NCI-H2171 treated with DMSO at 0.1 percent for 48 hours (cell line): ENCODE results near the gene TGFB1I1.
"Not testable (repeated sequence)": the region's sequence is repeated elsewhere in the genome, so short reads cannot be mapped to it uniquely, and the experiment has no call there.

Experiments used
- DNase-seq: peaks from one replicate; lab custom pipeline; 2025; lab: John Stamatoyannopoulos, UW

Gene TGFB1I1

DNA sequence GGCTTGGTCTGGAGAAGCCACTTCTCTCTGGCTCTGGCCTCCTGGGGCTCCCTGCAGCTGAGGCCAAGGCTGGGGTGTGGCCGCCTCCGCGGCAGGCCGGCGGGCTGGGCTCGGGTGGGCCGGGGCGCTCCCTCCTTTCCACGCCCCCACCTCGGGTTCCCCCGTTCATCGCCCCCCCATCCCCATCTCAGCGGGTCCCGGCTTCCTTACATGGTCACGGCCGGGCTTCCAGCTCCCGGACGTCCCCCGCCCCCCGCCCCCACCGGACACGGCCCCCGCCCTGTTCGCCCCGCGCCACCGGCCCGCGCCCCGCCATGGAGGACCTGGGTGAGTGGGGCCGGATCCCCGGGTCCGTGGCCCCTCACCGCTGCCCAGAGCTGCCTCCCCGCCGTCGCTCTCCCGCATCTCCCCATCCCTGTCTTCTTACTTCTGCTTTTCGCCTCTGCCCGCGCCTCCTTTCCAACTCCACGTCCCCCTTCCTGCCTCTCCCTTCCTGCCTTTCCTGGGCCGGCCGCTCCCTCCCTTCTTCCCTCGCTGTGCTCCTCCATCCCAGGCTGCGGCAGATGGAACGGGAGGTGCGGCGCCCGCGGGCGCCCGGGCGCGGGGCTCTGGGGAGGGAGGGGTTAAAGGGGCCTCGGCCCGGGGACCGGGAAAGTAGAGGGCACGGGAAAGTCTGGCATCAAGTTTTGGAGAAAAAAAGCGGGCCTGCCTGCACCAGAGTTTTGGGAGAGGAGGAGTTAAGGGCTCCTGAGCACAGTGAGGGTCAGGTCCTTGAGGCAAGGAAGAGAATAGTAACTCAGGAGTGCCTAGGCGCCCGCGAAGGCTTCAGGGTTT is at the start of gene TGFB1I1:
Gene TGFB1I1, plus strand, starts transcription at position 278 of the 834 bp plus-strand sequence. Its CDS starts 37 bp downstream, at position 315.
- DNase-seq: peak; percentile 56

DNA sequence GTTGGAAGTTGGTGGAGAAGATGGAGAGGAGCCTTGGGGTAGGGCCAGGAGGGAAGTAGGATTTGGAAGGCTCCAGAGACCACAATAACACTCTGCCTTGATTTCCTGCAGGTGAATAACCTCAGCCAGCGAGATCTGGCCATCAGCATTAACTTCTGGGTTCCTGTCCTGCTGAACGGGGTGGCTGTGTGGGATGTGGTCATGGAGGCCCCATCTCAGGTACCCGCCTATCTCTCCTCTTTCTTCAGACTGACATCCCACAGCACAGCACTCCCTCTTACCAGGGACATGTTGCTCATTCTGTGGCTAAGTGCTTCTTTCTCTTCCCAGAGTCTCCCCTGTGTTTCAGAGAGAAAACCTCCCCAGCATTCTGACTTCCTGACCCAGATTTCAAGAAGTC is 48.7 kb upstream of the TGFB1I1 start:
- DNase-seq: no peak

DNA sequence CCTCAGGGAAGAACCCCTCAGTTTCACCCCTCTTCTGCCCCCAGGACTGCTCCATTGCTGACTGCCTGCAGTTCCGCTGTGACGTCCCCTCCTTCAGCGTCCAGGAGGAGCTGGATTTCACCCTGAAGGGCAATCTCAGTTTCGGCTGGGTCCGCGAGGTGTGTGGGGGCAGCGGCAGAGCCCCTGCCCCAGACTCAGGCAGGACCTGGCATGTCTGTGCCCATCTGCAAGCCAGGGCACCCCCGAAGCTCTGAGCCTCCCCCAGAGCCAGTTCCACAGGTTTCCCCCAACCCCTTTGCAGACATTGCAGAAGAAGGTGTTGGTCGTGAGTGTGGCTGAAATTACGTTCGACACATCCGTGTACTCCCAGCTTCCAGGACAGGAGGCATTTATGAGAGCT is 48.2 kb upstream of the TGFB1I1 start:
- no peak for DNase-seq

DNA sequence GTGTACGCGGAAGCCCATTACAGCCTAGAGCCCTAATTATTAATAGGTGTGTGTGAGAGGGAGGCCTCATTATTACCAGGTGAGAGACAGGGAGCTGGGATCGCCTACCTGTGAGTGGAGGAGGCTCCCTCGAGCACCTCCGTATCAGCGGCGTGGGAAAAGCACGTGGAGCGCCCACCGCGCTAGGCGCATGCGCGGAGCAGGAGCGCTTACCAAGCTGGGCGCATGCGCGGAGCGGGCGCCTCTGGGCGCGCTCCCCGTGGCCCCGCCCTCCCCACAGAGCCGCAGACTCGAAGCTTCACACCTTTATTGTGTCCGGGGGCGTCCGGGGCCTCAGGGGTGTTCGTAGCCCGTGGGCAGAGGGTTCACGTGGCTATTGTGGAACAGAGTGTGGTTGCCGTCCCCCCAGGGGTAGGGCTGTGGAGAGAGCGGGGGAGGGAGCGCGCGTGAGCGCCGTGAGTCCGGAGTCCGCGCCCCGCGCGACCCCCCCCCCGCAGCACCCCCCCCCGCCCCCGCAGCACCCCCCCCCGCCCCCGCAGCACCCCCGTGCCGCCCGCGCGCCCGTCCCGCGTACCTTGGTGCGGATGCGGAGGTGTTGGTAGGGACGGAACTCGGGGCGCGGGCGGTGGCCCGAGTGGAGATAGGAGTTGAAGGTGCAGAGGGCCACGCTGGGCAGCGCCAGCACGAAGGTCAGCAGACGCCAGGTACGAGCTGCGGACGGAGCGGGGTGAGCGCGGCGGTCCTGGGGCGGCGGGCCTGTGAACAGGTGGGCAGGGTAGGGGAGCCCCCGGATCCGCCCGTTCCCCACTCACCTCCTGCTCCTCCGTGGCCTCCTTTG is 44.3 kb upstream of the TGFB1I1 start:
- DNase-seq: peak; percentile 18

DNA sequence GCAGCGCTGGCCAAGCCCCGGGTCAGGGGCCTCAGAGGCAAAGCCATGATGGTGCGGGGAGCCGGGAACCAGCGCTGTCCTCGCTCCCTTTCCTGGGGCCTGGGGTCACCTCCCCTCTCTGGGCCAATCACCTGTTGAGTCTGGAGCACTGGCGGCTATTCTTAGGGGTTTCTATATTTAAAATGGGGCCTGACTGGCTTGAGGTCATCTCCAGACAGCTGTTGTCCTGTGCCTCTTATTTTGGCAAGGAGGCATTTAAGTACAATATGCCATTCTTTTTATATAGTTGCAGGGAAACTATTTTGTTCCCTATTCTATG is 43.7 kb upstream of the TGFB1I1 start, which contains the start of gene COX6A2:
Gene COX6A2, minus strand, starts transcription at position 82 of the 319 bp plus-strand sequence. Its CDS starts 35 bp downstream, at position 47.
- no peak for DNase-seq

DNA sequence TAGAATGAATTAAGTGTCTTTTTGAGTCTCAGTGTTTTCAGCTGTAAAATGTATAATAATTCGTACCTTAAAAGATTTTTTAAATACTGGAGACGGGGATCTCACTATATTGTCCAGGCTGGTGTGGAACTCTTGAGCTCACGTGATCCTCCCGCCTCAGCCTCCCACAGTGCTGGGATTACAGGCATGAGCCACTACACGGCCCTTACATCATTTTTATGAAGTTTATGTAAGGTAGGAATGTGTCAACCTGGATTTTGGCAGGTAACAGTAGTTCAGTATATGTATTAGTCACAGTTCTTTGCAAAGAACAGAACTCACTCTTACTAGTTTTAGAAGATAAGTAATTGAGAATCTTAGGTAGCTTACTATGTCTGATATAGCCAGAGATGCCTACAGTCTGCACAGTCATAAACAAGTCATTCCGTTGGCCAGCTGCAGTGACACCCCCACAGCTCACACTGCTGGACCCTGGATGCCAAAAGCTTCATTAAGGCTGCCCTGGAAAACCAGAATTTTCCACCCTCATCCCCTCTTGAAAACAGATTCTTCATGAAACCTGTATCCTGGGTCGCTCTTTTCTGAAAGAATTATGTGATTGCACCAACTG is 43.2 kb upstream of the TGFB1I1 start:
- DNase-seq: no peak

DNA sequence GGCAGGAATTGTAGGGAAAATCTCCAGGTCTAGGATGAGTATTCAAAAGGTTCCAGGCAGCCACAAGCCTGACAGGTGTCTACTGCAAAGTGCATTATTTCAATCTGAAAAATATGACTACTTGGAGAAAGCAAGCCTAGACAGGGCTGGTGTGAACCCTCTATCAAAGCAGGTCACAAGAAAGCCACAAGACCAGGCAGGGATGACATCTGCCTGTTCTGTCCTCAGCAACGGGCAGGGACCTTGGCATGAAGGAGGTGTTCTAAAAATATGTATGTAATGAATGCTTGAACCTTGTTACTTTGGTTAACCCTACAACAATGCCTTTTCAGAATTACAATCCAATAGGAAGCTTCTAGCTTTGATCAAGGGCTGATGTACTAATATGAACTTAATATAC is 42.6 kb upstream of the TGFB1I1 start:
- DNase-seq: no peak

DNA sequence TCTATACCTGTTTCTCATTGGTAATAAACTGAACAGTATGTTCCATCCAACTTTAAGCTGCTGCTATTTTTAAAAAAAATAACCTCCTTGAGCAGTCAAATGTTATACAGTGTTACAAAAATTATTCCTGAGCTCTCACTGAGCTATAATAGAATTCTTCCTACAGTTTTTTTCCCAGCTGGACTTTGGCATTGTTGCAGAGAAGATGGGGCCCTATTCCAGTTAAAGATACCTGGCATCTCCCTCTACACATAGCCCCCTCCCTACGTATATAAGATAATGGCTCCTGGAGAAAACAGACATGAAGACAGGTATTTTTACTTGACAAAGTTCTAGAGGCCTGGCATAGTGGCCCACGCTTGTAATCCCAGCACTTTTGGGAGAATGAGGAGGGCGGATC is 42.2 kb upstream of the TGFB1I1 start:
- no peak for DNase-seq

DNA sequence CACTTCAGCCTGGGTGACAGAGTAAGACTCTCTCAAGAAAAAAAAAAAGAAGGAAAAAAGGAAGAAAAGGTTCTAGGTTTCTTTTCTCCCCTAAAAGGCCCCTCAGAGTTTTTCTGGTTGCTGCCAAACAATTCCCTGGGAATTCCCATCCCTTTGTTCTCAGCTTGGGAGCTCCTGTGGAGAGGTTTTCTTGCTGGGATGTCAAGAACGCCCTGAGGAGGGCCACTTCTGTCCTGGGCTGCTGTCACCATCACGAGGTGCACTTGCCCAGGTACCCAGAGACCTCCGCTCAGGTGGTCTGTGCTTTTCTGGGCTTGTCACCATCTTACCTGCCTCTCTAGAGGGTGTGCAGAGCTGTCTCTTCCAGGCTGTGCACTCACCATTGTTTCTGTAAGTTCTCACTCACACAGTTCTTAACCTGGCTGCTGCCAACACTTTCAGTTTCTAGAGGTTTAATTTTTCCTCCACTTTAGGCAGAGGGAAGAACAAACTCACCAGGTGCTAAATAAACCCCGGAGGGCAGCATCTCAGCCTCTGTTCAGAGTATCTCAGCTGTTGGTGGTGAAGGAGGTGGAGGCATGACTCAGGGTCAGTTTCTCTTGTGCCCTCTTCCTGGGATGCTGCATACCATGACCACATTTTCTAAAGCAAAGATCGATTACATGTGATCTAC is 41.4 kb upstream of the TGFB1I1 start:
- no peak for DNase-seq

DNA sequence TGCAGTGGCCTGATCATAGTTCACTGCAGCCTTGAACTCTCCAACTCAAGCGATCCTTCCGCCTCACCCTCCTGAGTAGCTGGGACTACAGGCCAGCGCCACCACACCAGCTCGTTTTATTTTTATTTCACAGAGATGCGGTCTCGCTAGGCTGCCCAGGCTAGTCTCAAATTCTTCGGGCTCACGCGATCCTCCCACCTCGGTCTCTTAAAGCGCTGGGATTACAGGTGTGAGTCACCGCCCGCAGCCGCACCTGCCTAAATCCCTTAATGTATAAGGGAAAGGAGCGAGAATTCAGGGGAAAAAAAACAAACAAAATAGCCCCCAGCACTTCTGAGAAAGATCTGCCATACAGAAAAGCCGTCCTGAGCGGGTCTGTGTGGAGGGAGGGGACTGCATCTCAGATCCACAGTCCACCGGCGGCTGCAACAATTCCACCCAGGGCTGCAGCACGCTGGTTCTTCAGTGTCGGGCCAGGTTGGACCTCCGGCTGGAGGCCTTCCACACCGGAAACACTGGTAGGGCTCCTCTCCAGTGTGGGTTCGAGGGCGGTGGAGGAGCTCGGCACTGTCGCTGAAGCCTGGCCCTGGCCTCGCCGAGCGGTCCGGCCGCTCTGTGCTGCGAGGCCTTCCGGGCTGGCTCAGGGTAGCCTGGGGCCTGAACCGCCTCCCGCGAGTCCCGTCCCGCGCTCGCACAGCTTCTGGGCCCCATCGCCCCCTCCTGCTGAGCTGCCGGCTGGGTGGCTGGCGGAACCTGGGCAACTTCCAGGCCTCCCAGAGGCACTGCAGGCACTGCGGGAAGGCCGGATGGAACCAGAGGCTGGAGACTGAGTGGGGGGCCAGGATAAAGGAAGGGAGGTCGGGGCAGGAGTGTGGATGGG is 36.4 kb upstream of the TGFB1I1 start:
- DNase-seq: no peak

DNA sequence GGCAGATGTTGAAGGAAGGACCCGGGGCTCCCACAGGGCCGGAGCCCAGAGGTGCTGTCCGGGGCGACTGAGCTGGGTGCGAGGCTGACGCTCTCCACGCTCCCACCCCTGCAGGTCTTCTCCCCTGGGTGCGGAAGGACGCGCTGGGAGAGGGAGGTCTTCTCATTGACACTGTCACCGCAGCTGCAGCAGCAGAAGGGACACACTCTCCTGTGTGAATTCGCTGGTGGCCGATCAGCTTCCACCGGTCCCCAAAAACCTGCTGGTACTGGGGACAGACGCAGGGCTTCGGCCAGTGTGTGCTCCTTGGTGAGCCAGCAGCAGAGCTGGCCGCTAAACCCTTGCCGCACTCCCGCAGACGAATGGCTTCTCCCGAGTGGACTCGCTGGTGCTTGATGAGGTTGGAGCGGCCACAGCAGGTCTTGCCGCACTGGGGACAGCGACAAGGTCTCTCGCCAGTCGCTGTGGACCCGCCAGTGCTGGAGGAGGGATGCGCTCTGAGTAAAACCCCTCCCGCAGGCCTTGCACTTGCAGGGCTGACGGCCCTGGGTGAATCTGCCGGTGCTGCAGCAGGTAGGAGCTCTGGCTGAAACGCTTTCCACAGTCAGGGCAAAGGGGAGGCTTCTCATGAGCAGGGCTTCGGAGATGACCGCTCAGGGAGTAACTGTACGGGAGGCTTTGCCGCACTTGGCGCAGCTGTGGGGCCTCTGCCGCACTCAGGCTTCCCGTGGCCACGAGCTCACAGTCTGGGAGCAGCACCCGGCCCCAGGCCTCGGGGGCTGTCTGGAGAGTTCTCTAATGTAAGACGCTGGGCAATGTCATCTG is 35.5 kb upstream of the TGFB1I1 start:
- DNase-seq: no peak

DNA sequence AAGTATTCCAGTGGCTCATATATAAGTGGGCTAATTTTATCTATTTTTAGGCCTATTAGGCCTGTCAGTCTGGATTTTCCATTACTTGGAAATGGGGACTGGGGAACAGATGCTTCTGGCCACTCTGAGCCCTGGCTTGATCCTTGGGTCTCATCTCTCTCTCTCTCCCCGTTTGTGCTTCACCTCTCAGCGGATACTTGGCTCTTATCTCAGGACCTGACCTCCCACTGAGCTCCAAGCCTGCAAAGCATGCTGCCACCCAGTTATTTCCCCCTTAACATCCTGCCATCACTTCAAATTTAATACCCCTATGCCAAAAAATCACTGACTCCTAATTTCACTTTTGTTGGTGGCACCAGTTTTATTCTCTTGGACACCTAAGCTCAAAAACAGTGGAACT is 33.5 kb upstream of the TGFB1I1 start:
- DNase-seq: no peak

DNA sequence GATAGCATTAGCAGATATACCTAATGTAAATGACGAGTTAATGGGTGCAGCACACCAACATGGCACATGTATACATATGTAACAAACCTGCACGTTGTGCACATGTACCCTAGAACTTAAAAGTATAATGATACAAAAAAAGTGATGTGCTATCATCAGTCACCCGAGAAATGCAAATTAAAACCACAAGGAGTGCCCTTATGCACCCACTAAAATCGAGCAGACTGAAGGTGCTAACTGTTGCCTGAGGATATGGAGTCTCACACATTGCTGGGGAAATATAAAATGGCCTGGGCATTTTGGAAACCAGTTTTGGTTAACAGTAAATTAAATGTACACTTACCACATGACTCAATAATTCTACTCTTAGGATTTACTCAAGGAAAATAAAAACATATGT is 32.9 kb upstream of the TGFB1I1 start:
- not testable (repeated sequence) for DNase-seq

DNA sequence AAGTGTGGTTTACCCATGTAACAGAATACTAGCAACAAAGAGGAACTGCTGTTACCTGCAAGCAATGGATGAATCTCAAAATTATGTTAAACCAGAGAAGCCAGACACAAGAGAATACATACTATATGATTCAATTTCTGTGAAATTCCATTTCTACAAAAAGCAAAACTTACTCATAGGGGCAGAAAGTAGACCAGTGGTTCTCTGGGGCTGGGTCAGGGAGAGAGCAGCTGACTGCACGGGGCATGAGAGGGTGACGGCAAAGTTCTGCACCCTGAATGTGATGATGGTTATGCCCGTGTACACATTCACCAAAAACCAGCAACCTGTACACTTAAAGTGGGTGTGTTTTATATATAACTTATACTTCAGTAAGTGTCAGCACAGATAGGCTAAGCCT is 32.4 kb upstream of the TGFB1I1 start:
- no peak for DNase-seq

DNA sequence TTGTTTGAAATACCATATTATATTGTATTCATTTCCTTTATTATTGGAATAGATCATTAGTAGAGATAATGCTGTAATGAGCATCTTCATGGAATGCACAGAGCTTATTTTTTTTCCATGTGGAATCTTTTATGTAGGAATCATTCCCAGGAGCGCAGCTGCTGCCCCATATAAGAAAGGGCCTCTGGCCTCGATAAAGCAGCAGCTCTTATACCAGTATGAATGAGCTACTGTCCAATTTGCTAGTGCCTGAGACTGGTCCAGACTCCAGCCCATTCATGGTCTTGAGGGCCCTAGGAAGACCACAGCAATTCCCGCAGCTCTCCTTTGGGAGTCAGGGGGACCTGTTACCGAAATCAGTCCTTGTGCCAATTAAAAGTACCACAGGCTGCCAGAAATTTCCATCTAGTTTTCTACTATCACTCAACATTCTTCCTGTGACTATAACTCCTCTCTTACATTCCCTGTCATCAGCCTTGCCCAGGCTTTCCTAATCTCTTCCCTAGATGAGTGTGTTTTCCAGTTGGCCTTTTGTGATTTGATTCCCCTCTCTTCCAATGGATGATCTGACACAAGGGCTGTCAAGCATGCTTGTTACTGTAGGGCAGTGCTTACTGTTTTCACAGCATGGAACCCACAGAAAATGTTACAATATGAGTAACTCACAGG is 31.3 kb upstream of the TGFB1I1 start:
- no peak for DNase-seq

DNA sequence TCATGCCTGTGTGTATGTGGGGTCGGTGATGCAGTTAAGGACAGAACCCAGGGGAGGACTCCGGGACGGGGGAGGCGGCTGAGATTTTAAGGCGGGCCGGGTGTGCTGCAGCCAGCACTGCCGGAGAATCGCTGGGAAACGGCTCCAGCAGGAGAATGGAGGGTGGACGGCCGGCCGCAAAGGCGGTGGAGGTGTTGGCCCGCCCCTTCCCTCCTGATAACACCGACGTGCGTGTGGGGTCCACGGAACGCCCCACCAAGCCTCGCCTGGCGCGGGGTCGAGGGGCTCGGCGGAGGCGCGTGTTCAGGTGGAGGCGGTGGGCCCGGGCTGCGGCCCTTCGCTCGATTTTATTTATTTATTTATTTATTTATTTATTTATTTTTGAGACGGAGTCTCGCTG is 30.0 kb upstream of the TGFB1I1 start:
- no peak for DNase-seq

DNA sequence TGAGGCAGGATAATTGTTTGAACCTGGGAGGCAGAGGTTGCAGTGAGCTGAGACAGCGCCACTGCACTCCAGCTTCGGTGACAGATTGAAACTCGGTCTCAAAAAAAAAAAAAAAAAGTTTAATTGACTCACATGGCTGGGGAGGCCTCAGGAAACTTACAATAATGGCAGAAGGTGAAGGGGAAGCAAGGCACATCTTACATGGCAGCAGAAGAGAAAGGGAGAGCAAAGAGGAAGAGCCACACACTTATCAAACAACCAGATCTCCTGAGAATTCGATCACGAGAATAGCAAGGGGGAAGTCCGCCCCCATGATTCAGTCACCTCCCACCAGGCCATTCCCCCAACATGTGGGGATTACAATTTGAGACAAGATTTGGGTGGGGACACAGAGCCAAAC is 26.0 kb upstream of the TGFB1I1 start:
- DNase-seq: not testable (repeated sequence)

DNA sequence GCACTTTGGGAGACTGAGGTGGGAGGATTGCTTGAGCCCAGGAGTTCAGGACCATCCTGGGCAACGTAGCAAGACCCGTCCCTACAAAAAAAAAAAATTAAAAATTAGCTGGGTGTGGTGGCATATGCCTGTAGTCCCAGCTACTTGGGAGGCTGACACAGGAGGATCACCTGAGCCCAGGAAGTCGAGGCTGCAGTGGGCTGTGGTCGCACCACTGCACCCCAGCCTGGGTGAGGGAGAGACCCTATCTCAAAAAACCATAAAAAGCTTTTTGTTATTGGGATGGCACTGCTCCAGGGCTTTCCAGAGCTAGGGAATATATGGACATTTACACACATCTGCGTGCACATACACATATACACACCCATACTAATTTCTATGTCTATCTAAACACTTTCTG is 20.8 kb upstream of the TGFB1I1 start:
- no peak for DNase-seq

DNA sequence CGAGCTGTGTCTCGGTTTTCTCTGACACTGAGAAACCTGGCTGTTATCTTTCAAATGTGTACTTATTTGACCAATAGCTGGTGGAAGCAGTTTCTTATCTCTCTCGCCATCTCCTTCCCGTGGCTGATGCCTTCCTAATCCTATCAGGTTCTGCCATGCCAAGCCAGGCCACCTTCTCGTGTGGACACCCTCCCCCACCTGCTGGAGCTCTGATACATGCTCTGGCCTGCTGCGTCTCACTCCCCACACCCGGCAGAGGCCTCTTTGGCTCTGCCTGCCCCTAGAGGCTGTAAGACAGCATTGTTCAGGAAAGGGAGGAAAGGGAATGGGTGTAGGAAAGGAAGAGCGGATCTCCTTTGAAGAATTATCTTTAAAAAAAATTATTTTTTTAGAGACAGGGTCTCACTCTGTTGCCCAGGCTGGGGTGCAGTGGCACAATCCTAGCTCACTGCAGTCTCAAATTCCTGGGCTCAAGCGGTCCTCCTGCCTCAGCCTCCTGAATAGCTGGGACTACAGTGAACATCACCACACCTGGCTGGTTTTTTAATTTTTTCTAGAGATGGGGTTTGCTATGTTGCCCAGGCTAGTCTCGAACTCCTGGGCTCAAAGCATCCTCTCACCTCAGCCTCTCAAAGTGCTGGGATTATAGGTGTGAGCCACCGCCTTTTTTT is 20.1 kb upstream of the TGFB1I1 start:
- DNase-seq: peak; percentile 62
